ENCODE data around the gene XPC.

GRCh38 chr3:14201940-14202684 is 23.7 kb upstream of the XPC start:
- no peak for TF ChIP-seq CTCF (IDR thresholded peaks at IDR 0.05)
- no peak for TF ChIP-seq POLR2AphosphoS5 (IDR thresholded peaks at IDR 0.05)
- no peak for TF ChIP-seq POLR2A (IDR thresholded peaks at IDR 0.05)
